ENCODE results near the gene POLA1.

The POLA1 gene

DNA sequence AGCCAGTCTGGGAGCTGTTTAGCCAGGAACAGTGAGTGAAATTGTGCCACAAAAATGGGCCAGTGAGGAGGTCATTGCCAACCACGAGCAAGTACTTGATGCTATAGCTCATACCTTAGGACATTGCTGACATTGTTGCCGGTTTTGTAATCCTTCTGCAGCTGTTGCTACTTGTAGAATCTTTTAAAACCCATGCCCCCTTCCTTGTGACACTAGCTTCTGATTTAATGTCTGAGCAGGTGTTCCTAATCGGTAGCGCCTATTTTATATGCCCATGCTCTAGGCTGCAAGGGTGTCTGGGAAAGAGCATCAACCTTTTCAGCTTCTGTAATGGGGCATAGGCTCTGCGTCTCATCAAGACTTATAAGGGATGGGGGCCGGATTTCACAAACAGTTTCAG lies 2.6 kb downstream of the POLA1 start:
- no peaks in the 10 kb centered on the region for H3K27me3 ChIP-seq (ENCODE audit: insufficient read depth, poor library complexity, severe bottlenecking)

DNA sequence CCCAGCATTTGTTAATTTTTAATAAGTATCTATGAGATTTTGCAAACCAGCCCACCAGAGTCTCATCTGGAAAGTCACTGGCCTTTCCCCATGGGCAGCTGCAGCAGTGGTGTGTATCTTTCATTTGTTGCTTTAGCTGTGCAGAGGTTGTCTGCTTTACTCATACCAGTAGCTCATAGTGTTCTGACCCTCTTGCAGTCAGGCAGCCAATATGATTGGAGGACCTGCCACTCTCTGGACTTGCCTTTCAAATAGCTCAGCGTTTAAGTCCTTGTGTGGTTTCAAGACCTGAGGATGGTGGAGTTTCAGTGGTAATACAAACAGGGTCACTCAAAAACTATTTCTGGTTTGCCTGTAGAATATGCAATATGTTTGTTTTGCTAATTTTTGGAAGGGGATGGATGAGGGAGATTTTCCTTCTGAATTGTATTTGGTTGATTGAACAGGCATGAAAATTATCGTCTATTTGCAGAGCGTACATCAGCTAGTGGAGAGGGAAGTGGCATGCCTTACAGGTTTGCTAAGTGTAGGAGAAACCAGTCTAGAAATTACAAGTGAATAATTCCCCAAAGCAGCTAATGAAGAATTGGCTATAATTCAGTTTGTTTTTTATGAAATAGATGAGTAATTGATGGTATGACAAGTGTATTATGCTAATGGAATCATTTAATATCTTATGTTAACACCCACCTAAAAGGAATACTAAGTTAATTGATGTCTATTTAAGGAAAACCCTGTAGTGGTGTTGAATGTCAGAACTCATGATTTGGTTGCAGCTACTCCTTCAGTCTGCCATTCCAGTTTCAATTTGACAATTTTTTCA lies 8.9 kb downstream of the POLA1 start:
- TF ChIP-seq, protein P1, sequence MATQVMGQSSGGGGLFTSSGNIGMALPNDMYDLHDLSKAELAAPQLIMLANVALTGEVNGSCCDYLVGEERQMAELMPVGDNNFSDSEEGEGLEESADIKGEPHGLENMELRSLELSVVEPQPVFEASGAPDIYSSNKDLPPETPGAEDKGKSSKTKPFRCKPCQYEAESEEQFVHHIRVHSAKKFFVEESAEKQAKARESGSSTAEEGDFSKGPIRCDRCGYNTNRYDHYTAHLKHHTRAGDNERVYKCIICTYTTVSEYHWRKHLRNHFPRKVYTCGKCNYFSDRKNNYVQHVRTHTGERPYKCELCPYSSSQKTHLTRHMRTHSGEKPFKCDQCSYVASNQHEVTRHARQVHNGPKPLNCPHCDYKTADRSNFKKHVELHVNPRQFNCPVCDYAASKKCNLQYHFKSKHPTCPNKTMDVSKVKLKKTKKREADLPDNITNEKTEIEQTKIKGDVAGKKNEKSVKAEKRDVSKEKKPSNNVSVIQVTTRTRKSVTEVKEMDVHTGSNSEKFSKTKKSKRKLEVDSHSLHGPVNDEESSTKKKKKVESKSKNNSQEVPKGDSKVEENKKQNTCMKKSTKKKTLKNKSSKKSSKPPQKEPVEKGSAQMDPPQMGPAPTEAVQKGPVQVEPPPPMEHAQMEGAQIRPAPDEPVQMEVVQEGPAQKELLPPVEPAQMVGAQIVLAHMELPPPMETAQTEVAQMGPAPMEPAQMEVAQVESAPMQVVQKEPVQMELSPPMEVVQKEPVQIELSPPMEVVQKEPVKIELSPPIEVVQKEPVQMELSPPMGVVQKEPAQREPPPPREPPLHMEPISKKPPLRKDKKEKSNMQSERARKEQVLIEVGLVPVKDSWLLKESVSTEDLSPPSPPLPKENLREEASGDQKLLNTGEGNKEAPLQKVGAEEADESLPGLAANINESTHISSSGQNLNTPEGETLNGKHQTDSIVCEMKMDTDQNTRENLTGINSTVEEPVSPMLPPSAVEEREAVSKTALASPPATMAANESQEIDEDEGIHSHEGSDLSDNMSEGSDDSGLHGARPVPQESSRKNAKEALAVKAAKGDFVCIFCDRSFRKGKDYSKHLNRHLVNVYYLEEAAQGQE (IDR thresholded peaks at IDR 0.05; ENCODE audit: insufficient replicate concordance, low read depth), result no peak
- TF ChIP-seq, protein P2, sequence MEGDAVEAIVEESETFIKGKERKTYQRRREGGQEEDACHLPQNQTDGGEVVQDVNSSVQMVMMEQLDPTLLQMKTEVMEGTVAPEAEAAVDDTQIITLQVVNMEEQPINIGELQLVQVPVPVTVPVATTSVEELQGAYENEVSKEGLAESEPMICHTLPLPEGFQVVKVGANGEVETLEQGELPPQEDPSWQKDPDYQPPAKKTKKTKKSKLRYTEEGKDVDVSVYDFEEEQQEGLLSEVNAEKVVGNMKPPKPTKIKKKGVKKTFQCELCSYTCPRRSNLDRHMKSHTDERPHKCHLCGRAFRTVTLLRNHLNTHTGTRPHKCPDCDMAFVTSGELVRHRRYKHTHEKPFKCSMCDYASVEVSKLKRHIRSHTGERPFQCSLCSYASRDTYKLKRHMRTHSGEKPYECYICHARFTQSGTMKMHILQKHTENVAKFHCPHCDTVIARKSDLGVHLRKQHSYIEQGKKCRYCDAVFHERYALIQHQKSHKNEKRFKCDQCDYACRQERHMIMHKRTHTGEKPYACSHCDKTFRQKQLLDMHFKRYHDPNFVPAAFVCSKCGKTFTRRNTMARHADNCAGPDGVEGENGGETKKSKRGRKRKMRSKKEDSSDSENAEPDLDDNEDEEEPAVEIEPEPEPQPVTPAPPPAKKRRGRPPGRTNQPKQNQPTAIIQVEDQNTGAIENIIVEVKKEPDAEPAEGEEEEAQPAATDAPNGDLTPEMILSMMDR (IDR thresholded peaks at IDR 0.05; ENCODE audit: insufficient read depth, low read length), result no peak
- no peak for TF ChIP-seq POLR2AphosphoS5 (IDR thresholded peaks at IDR 0.05; ENCODE audit: low read depth)
- no peak for TF ChIP-seq GABPA (IDR thresholded peaks at IDR 0.05; ENCODE audit: low read depth)
- TF ChIP-seq SPI1 (IDR thresholded peaks at IDR 0.05; ENCODE audit: borderline replicate concordance, low read depth), result no peak
- DNase-seq (ENCODE audit: low read depth in 1 of 2, low spot score in 1 of 2), result no peak
- H3K27ac ChIP-seq (replicated peaks), result no peak overlapping the region
- H3K27me3 ChIP-seq (ENCODE audit: insufficient read depth, poor library complexity, severe bottlenecking), result no peaks in the 10 kb centered on the region
- no peak overlapping the region for H3K4me3 ChIP-seq (replicated peaks; ENCODE audit: insufficient read depth, low read length)

More for the DNA sequence above, 2.6 kb downstream of the POLA1 start:
- TF ChIP-seq POLR2AphosphoS5 (IDR thresholded peaks at IDR 0.05; ENCODE audit: low read depth), result no peak
- TF ChIP-seq, protein P2 (IDR thresholded peaks at IDR 0.05; ENCODE audit: insufficient read depth, low read length), result no peak
- TF ChIP-seq, protein P1 (IDR thresholded peaks at IDR 0.05; ENCODE audit: insufficient replicate concordance, low read depth), result no peak
- no peak for TF ChIP-seq GABPA (IDR thresholded peaks at IDR 0.05; ENCODE audit: low read depth)
- TF ChIP-seq SPI1 (IDR thresholded peaks at IDR 0.05; ENCODE audit: borderline replicate concordance, low read depth), result no peak
- DNase-seq (ENCODE audit: low read depth in 1 of 2, low spot score in 1 of 2), result no peak
- no peak overlapping the region for H3K27ac ChIP-seq (replicated peaks)
- no peak overlapping the region for H3K4me3 ChIP-seq (replicated peaks; ENCODE audit: insufficient read depth, low read length)

DNA sequence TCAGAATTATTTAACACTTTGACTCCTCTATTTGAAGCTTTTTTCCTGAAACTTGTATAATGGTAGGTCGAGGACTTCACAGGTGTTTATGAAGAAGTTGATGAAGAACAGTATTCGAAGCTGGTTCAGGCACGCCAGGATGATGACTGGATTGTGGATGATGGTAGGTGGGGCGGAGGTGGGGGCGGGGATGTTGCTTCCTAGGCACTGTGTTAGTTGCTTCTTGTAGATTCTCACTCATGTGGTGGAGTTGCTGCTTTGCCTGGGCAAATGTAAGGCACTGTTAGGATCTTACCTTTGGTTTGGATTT lies 9.4 kb downstream of the POLA1 start:
- no peak overlapping the region for H3K4me3 ChIP-seq (replicated peaks; ENCODE audit: insufficient read depth, low read length)
- no peaks in the 10 kb centered on the region for H3K27me3 ChIP-seq (ENCODE audit: insufficient read depth, poor library complexity, severe bottlenecking)
- TF ChIP-seq, protein P1 (IDR thresholded peaks at IDR 0.05; ENCODE audit: insufficient replicate concordance, low read depth), result no peak
- TF ChIP-seq SPI1 (IDR thresholded peaks at IDR 0.05; ENCODE audit: borderline replicate concordance, low read depth), result no peak
- no peak for TF ChIP-seq POLR2AphosphoS5 (IDR thresholded peaks at IDR 0.05; ENCODE audit: low read depth)
- TF ChIP-seq, protein P2 (IDR thresholded peaks at IDR 0.05; ENCODE audit: insufficient read depth, low read length), result no peak
- TF ChIP-seq GABPA (IDR thresholded peaks at IDR 0.05; ENCODE audit: low read depth), result no peak
- H3K27ac ChIP-seq (replicated peaks), result no peak overlapping the region
- no peak for DNase-seq (ENCODE audit: low read depth in 1 of 2, low spot score in 1 of 2)

Data from HL-60 (cell line).